ENCODE measurements around the gene CDKL1. TPM values are rescaled to one million over a fixed set of nuclear protein-coding genes. Genes with fewer than 3 reads are reported as not detected.

Gene CDKL1
- polyA plus RNA-seq, 1 donor (not counting 4 experiments of a cell fraction or from before 2014, with no cell fraction given), result 4.7 TPM

DNA sequence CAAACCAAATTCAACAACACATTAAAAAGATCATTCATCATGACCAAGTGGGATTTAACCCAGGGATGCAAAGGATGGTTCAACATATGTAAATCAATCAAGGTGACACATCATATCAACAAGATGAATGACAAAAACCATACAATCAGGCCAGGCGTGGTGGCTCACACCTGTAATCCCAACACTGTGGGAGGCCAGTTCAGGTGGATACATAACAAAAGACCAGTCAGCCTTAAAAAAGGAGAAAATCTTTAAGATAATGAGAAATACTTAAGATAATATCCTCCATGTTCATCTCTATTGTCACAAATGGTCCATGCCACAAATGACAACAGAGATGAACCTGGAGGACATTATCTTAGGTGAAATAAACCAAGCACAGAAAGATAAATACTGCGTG is 97.1 kb downstream of the CDKL1 start:
- no peak overlapping the region for H3K4me3 ChIP-seq (ENCODE audit: control insufficient read depth in 2 of 3, extremely low read depth in 1 of 3, insufficient read depth in 2 of 3, low read depth in 1 of 3, low read length in 3 of 3)
- no peak overlapping the region for H2AFZ ChIP-seq (ENCODE audit: control insufficient read depth, low read length)
- H3K9me1 ChIP-seq (ENCODE audit: control insufficient read depth, extremely low read depth, insufficient read depth, low read length), result no peaks in the 10 kb centered on the region
- no peaks in the 10 kb centered on the region for H3K9me3 ChIP-seq (ENCODE audit: control insufficient read depth, low read depth, low read length)
- dilution Hi-C loops (cut with MboI; ENCODE audit: extremely low pct_ligation_motif_present, low sequenced_read_pairs), result no loop called here
- TF ChIP-seq CTCF (optimal IDR thresholded peaks at IDR 0.05 in 1 of 3, IDR thresholded peaks at IDR 0.05 in 1 of 3, conservative IDR thresholded peaks at IDR 0.05 in 1 of 3; ENCODE audit: extremely low read depth in 1 of 3, insufficient read depth in 2 of 3, low read length in 3 of 3), result no peak
- TF ChIP-seq EZH2 (IDR thresholded peaks at IDR 0.05; ENCODE audit: low read length), result no peak
- no peaks in the 10 kb centered on the region for H3K27me3 ChIP-seq (ENCODE audit: control insufficient read depth, extremely low read depth, insufficient read depth, low read length)
- H3K9ac ChIP-seq (ENCODE audit: control insufficient read depth, extremely low read depth, insufficient read depth, low read length), result no peak overlapping the region
- no peak overlapping the region for H3K27ac ChIP-seq (ENCODE audit: control insufficient read depth, insufficient read depth, low read length)
- H4K20me1 ChIP-seq (ENCODE audit: control insufficient read depth, extremely low read depth, insufficient read depth, low read length), result no peaks in the 10 kb centered on the region
- no peaks in the 10 kb centered on the region for H3K36me3 ChIP-seq (ENCODE audit: control insufficient read depth in 2 of 2, extremely low read depth in 1 of 2, insufficient read depth in 2 of 2, low read length in 2 of 2)
- H3K4me1 ChIP-seq (ENCODE audit: control insufficient read depth, extremely low read depth, insufficient read depth, low read length), result no peaks in the 10 kb centered on the region
- no peak overlapping the region for H3K4me2 ChIP-seq (ENCODE audit: control insufficient read depth, extremely low read depth, insufficient read depth, low read depth, low read length)
- FAIRE-seq (no peak), DNase-seq (ENCODE audit: low read depth, low spot score) (no peak)
- H3K79me2 ChIP-seq (ENCODE audit: control insufficient read depth, insufficient read depth, low read length), result no peaks in the 10 kb centered on the region

- dilution Hi-C loops (cut with MboI; ENCODE audit: extremely low pct_ligation_motif_present, low sequenced_read_pairs), result no loop called here
- Histone ChIP-seq H3K36me3 (ENCODE audit: control insufficient read depth in 2 of 2, extremely low read depth in 1 of 2, insufficient read depth in 2 of 2, low read length in 2 of 2) (peaks cover 0 to 3% of the 10 kb centered on the region in 2 experiments), H3K9me3 (ENCODE audit: control insufficient read depth, low read depth, low read length) (no peaks in the 10 kb centered on the region), H3K9me1 (ENCODE audit: control insufficient read depth, extremely low read depth, insufficient read depth, low read length) (no peaks in the 10 kb centered on the region), H3K27me3 (ENCODE audit: control insufficient read depth, extremely low read depth, insufficient read depth, low read length) (no peaks in the 10 kb centered on the region), H3K79me2 (ENCODE audit: control insufficient read depth, insufficient read depth, low read length) (no peaks in the 10 kb centered on the region), H3K4me3 (ENCODE audit: control insufficient read depth in 2 of 3, extremely low read depth in 1 of 3, insufficient read depth in 2 of 3, low read depth in 1 of 3, low read length in 3 of 3) (no peak overlapping the region), H2AFZ (ENCODE audit: control insufficient read depth, low read length) (no peak overlapping the region), H3K4me2 (ENCODE audit: control insufficient read depth, extremely low read depth, insufficient read depth, low read depth, low read length) (no peak overlapping the region), H3K27ac (ENCODE audit: control insufficient read depth, insufficient read depth, low read length) (no peak overlapping the region), H3K9ac (ENCODE audit: control insufficient read depth, extremely low read depth, insufficient read depth, low read length) (no peak overlapping the region), H4K20me1 (ENCODE audit: control insufficient read depth, extremely low read depth, insufficient read depth, low read length) (no peaks in the 10 kb centered on the region), H3K4me1 (ENCODE audit: control insufficient read depth, extremely low read depth, insufficient read depth, low read length) (no peaks in the 10 kb centered on the region)
- TF ChIP-seq EZH2 (IDR thresholded peaks at IDR 0.05; ENCODE audit: low read length) (no peak), CTCF (optimal IDR thresholded peaks at IDR 0.05 in 1 of 3, IDR thresholded peaks at IDR 0.05 in 1 of 3, conservative IDR thresholded peaks at IDR 0.05 in 1 of 3; ENCODE audit: extremely low read depth in 1 of 3, insufficient read depth in 2 of 3, low read length in 3 of 3) (no peak)
- DNase-seq (ENCODE audit: low read depth, low spot score) (no peak), FAIRE-seq (no peak)
Measured at GRCh38 chr14:50290306-50290705, 106.4 kb downstream of the CDKL1 start.

All from keratinocyte (primary cell).